Esophagus squamous epithelium (tissue), 5 donors: Measurements from ENCODE around the gene RMND5A. TPM values are rescaled to one million over a fixed set of nuclear protein-coding genes. Genes with fewer than 3 reads are reported as not detected.
"Not testable (repeated sequence)": the region's sequence is repeated elsewhere in the genome, so short reads cannot be mapped to it uniquely, and the experiment has no call there.

Source experiments
- DNase-seq: peaks from one replicate; lab custom pipeline; 2025; lab: John Stamatoyannopoulos, UW
- H3K27ac ChIP-seq, 4 donors: fragments of 200-600 bp; sonication (generic); one replicate each; pipeline ENCODE4 v1.5.1; 2016 to 2019; ENCODE audit warnings: mild to moderate bottlenecking in 1 of 4
- H3K27me3 ChIP-seq, 4 donors: fragments of 200-600 bp; sonication (generic); 1 replicate in 3 of 4; 2 replicates in 1 of 4; pipeline versions ENCODE4 v1.5.1 to v1.6.0; 2017 to 2021; ENCODE audit warnings: antibody characterized with exemption in 1 of 4
- H3K36me3 ChIP-seq, 3 donors: fragments of 200-600 bp; sonication (generic); one replicate each; pipeline ENCODE4 v1.5.1; 2016 to 2019
- H3K4me1 ChIP-seq, 3 donors: fragments of 200-600 bp; sonication (generic); one replicate each; pipeline ENCODE4 v1.5.1; 2017 to 2019
- H3K4me3 ChIP-seq, 4 donors: fragments of 200-600 bp; sonication (generic); 1 replicate in 3 of 4; 2 replicates in 1 of 4; pipeline ENCODE4 v1.5.1; 2016 to 2019; ENCODE audit warnings: mild to moderate bottlenecking in 2 of 4, moderate library complexity in 1 of 4
- H3K9me3 ChIP-seq, 3 donors: fragments of 200-600 bp; sonication (generic); one replicate each; pipeline ENCODE4 v1.5.1; 2016 to 2019
- CTCF ChIP-seq, 6 experiments: fragments of 450-650 bp in 4 of 6; fragments of 200-600 bp in 2 of 6; sonication (generic) in 2 of 6; IDR thresholded peaks; one replicate each; pipeline ENCODE4 v1.5.1; 2016 to 2019; ENCODE audit warnings: antibody characterized with exemption in 6 of 6, mild to moderate bottlenecking in 4 of 6, moderate library complexity in 4 of 6
- POLR2A ChIP-seq, 4 donors: fragments of 450-650 bp; IDR thresholded peaks; one replicate each; pipeline ENCODE4 v1.6.1; 2017; ENCODE audit warnings: antibody characterized with exemption in 4 of 4, mild to moderate bottlenecking in 4 of 4, moderate library complexity in 3 of 4
- WGBS, 2 donors: methylation state at CpG; one replicate each; pipeline ENCODE4 v1.1.5; 2018; 5-methylcytosine and 5-hydroxymethylcytosine counted together
- intact Hi-C: fragments of 100-400 bp; cut with DNase I; formaldehyde crosslinking; loops from one replicate; pipeline ENCODE4 v1.15.0; 2022
- total RNA-seq, 4 donors: library from RNA; depleted of rRNA; stranded (reverse); fragments of >200 nt; gene quantifications; one replicate each; pipeline ENCODE4 v1.1.0, GENCODE V29; 2016
- donor health status: DM: yes; HTN: yes; CAD: no.

Gene RMND5A
- 10 to 100 TPM; 36.0 to 65.4 (median 48.7) TPM for total RNA-seq

- intact Hi-C loops, H3K9me3 ChIP-seq, H3K36me3 ChIP-seq, H3K4me1 ChIP-seq, H3K27me3 ChIP-seq: not testable (repeated sequence)
- TF ChIP-seq POLR2A (IDR thresholded peaks at IDR 0.05) (peak in 3 of 4 donors; percentile 53 to 91 (median 75)), CTCF (IDR thresholded peaks at IDR 0.05) (peak in 1 of 6 experiments; percentile 7)
- Histone ChIP-seq H3K27ac (peak within 1 kb of the TSS; percentile 86 to 96 (median 94)), H3K4me3 (peak within 1 kb of the TSS; percentile 63 to 82 (median 70))
- DNase-seq, result peak; percentile 78
- WGBS, 2 donors, result 0% methylated on average over 2 of the region's 95 CpGs; no CpG with 5 or more reads in 1 of the 2 donors
These were observed at the start of gene RMND5A for GRCh38 chr2:86719637-86720539. TSS of gene RMND5A (plus strand) at chr2:86720291. CDS start at chr2:86720668, 377 bp downstream.

- H3K27me3 ChIP-seq, result no peaks in the 10 kb centered on the region
- H3K4me3 ChIP-seq, result no peak overlapping the region
- no peak overlapping the region for H3K27ac ChIP-seq
- TF ChIP-seq POLR2A (IDR thresholded peaks at IDR 0.05), result no peak
- no peak for TF ChIP-seq CTCF (IDR thresholded peaks at IDR 0.05)
- H3K36me3 ChIP-seq, result no peaks in the 10 kb centered on the region
- 51 to 54% methylated on average over 5 of the region's 5 CpGs for WGBS, 2 donors
- no peak for DNase-seq
- peaks cover 0 to 3% (median 3%) of the 10 kb centered on the region in 3 donors for H3K4me1 ChIP-seq
- no peaks in the 10 kb centered on the region for H3K9me3 ChIP-seq
- intact Hi-C loops, result no loop called here
These were observed 48.6 kb upstream of the RMND5A start for GRCh38 chr2:86671337-86671981.

- Histone ChIP-seq H3K9me3 (no peaks in the 10 kb centered on the region), H3K4me3 (no peak overlapping the region), H3K27ac (no peak overlapping the region), H3K4me1 (peaks cover 0 to 3% (median 3%) of the 10 kb centered on the region in 3 donors), H3K36me3 (no peaks in the 10 kb centered on the region), H3K27me3 (no peaks in the 10 kb centered on the region)
- TF ChIP-seq CTCF (IDR thresholded peaks at IDR 0.05), result no peak
- TF ChIP-seq POLR2A (IDR thresholded peaks at IDR 0.05), result no peak
- no peak for DNase-seq
- 89 to 94% methylated on average over 3 of the region's 3 CpGs for WGBS, 2 donors
- intact Hi-C loops, result no loop called here
These were observed 48.0 kb upstream of the RMND5A start for GRCh38 chr2:86672027-86672545.

GRCh38 chr2:86673011-86673410 lies 47.1 kb upstream of the RMND5A start:
- no peaks in the 10 kb centered on the region for H3K36me3 ChIP-seq
- H3K4me3 ChIP-seq, result no peak overlapping the region
- no peak for DNase-seq
- H3K9me3 ChIP-seq, result no peaks in the 10 kb centered on the region
- no peak overlapping the region for H3K27ac ChIP-seq
- intact Hi-C loops, result no loop called here
- H3K27me3 ChIP-seq, result no peaks in the 10 kb centered on the region
- peaks cover 0 to 3% (median 3%) of the 10 kb centered on the region in 3 donors for H3K4me1 ChIP-seq
- no peak for TF ChIP-seq POLR2A (IDR thresholded peaks at IDR 0.05)
- TF ChIP-seq CTCF (IDR thresholded peaks at IDR 0.05), result no peak
- WGBS, 2 donors, result 86 to 100% methylated on average over 1 of the region's 1 CpG
